Mesangial cell (primary cell): ENCODE results near the gene FBXO36. TPM values are rescaled to one million over a fixed set of nuclear protein-coding genes. Genes with fewer than 3 reads are reported as not detected.

ENCODE experiments used
- total RNA-seq: library from RNA; depleted of rRNA; stranded (reverse); fragments of >200 nt; gene quantifications from 2 replicates; pipeline ENCODE4 v1.2.3, GENCODE V29; 2015

FBXO36 gene
- 3.4 and 5.1 TPM in 2 replicates for total RNA-seq

DNA sequence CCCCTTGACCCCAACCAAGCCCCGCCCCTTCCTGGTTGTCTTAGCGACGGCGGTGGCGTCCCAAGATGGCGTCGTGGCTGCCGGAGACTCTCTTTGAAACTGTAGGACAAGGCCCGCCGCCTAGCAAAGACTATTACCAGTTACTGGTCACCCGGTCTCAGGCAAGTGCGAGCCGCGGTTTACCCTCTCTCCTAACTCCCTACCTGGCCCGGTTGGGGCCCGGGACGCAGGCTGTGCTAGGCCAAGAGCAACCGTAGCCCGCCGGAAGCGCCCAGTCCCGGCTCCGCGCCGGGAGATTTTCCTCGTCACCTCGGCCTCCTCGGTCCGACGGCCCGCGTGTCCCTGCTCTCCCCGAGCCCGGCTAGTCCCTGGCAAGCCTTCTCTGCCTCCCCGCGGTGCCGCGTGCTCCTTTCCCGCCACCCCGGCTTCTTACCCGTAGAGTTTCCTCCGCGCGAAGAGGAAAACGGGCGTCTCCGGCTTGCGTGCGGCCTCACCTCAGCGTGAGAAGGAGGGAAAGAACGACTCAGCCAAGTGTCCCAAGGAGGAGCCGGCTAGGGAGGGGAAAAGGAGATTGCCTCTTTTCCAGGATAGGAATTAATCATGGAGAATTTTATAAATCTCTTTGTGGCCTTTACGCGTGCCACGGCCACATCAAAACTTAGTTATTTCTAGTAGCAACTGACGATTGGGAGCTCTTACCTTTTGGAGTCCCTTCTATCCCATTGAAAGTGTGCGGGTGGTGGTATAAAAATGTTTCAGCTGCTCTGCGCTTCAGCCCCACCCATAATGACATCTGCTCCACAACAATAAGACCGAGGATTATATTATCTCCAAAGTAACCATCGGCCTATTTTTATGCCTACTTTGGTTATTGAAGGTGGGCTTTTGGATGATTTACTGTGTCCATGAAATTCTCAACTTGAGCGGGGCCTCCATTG, at the start of gene FBXO36:
Gene FBXO36, plus strand, starts transcription at position 55 of the 938 bp plus-strand sequence. Its CDS starts 11 bp downstream, at position 66.

DNA sequence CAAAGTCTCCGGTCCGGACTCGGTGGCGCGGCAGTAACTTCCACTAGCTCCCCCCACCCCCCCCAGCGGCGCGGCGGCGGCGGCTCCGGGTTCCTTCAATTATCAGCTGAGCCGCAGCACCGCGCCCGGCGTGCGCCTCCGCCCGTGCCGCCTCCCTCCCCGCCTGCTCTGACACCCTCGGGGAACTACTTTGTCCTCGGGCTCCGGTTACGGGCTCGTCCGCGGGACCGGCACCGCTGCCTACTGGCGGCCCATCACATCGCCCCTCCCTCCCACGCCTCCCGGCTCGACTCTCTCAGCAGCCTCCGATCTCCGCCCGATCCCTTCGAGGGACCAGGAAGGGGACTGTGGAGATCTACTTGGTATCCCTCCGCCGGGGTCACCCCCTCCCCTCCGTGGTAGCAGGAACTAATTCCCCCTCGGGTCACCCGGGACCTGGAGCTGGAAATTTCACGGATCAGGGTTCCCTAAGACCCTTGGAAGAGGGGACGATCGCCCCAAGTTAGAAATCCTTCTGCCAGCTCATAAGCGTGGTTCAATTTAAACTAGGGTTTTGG, 333 bp upstream of the FBXO36 start, which contains the start of gene TRIP12:
Gene TRIP12, minus strand, starts transcription at position 118 of the 557 bp plus-strand sequence. CDS start 41,930 bp downstream, outside the sequence.

Other genes with a start within 250 kb of the FBXO36 start
- 0.63 and 0.65 TPM in 2 replicates for gene DNER, start 207.9 kb upstream of the FBXO36 start, total RNA-seq
- gene TRIP12, start 494 bp upstream of the FBXO36 start, total RNA-seq = 89.1 and 94.7 TPM in 2 replicates
- gene SLC16A14, start 146.4 kb downstream of the FBXO36 start, total RNA-seq = 0.81 and 1.6 TPM in 2 replicates